Tibial nerve (tissue), 4 donors: ENCODE measurements around the gene MCHR1. TPM values are rescaled to one million over a fixed set of nuclear protein-coding genes. Genes with fewer than 3 reads are reported as not detected.

Source experiments
- DNase-seq, 2 donors: peaks; one replicate each; pipeline ENCODE4 v3.0.0-alpha.2; 2019; ENCODE audit warnings: low spot score in 2 of 2
- H3K27ac ChIP-seq, 4 donors: fragments of 200-600 bp; sonication (generic) in 3 of 4; one replicate each; pipeline ENCODE4 v1.5.1; 2017 to 2019; ENCODE audit warnings: mild to moderate bottlenecking in 1 of 4
- H3K27me3 ChIP-seq, 2 donors: fragments of 200-600 bp; sonication (generic) in 1 of 2; one replicate each; pipeline versions ENCODE4 v1.5.1 to v1.6.0; 2017 to 2019
- H3K36me3 ChIP-seq, 3 donors: fragments of 200-600 bp; sonication (generic); one replicate each; pipeline ENCODE4 v1.5.1; 2018 to 2019
- H3K4me1 ChIP-seq, 4 donors: fragments of 200-600 bp; sonication (generic) in 3 of 4; one replicate each; pipeline ENCODE4 v1.5.1; 2017 to 2019
- H3K4me3 ChIP-seq, 4 donors: fragments of 200-600 bp; sonication (generic) in 3 of 4; one replicate each; pipeline ENCODE4 v1.5.1; 2017 to 2019; ENCODE audit warnings: mild to moderate bottlenecking in 1 of 4, moderate library complexity in 1 of 4
- H3K9me3 ChIP-seq, 4 donors: fragments of 200-600 bp; sonication (generic) in 3 of 4; one replicate each; pipeline ENCODE4 v1.5.1; 2017 to 2019
- CTCF ChIP-seq, 5 experiments: fragments of 200-600 bp in 3 of 5; fragments of 450-650 bp in 2 of 5; sonication (generic) in 3 of 5; IDR thresholded peaks; one replicate each; pipeline ENCODE4 v1.5.1; 2016 to 2019; ENCODE audit warnings: antibody characterized with exemption in 5 of 5, mild to moderate bottlenecking in 3 of 5, moderate library complexity in 2 of 5
- EP300 ChIP-seq, 2 donors: sonication (generic); formaldehyde crosslinking; IDR thresholded peaks; one replicate each; pipeline ENCODE4 v1.6.1; 2017; ENCODE audit warnings: antibody characterized with exemption in 2 of 2, mild to moderate bottlenecking in 1 of 2
- POLR2A ChIP-seq, 2 donors: fragments of 450-650 bp; IDR thresholded peaks; one replicate each; pipeline ENCODE4 v1.6.1; 2017; ENCODE audit warnings: antibody characterized with exemption in 2 of 2, mild to moderate bottlenecking in 2 of 2, moderate library complexity in 2 of 2
- WGBS, 2 donors: methylation state at CpG; one replicate each; pipeline ENCODE4 v1.1.5; 2018; 5-methylcytosine and 5-hydroxymethylcytosine counted together
- total RNA-seq, 4 donors: library from RNA; depleted of rRNA; stranded (reverse); fragments of >200 nt; gene quantifications; one replicate each; pipeline ENCODE4 v1.1.0, GENCODE V29; 2016

The MCHR1 gene
- total RNA-seq, result 1 to 10 TPM in 1 of 4 donors, under 1 TPM in 1, not detected in 2; 0.39 to 1.0 TPM

- H3K4me1 ChIP-seq, result peaks cover 0 to 31% (median 12%) of the 10 kb centered on the region in 4 donors
- H3K27me3 ChIP-seq, result peaks cover 0 to 19% of the 10 kb centered on the region in 2 donors
- H3K4me3 ChIP-seq, result peak within 1 kb of the TSS in 2 of 4 donors; percentile 29 to 39
- no peak for TF ChIP-seq CTCF (IDR thresholded peaks at IDR 0.05)
- no peak for TF ChIP-seq POLR2A (IDR thresholded peaks at IDR 0.05)
- TF ChIP-seq EP300 (IDR thresholded peaks at IDR 0.05), result no peak
- DNase-seq, result no peak
- no peaks in the 10 kb centered on the region for H3K9me3 ChIP-seq
- no peak within 1 kb of the TSS for H3K27ac ChIP-seq
- no peaks in the 10 kb centered on the region for H3K36me3 ChIP-seq
- 13 to 15% methylated on average over 17 to 19 of the region's 21 CpGs for WGBS, 2 donors
Observed at GRCh38 chr22:40679249-40679963, at the start of gene MCHR1. Gene MCHR1, plus strand, starts transcription at chr22:40679484. Its CDS starts 169 bp downstream, at chr22:40679653.

GRCh38 chr22:40631925-40632324 lies 47.4 kb upstream of the MCHR1 start:
- Histone ChIP-seq H3K36me3 (no peaks in the 10 kb centered on the region), H3K4me1 (peaks cover 0 to 56% (median 9%) of the 10 kb centered on the region in 4 donors), H3K27me3 (no peaks in the 10 kb centered on the region), H3K9me3 (no peaks in the 10 kb centered on the region), H3K4me3 (no peak overlapping the region), H3K27ac (no peak overlapping the region)
- WGBS, 2 donors, result 70 to 80% methylated on average over 2 of the region's 2 CpGs
- TF ChIP-seq CTCF (IDR thresholded peaks at IDR 0.05), result no peak
- no peak for TF ChIP-seq EP300 (IDR thresholded peaks at IDR 0.05)
- TF ChIP-seq POLR2A (IDR thresholded peaks at IDR 0.05), result no peak
- DNase-seq, result no peak

- no peaks in the 10 kb centered on the region for H3K9me3 ChIP-seq
- H3K4me1 ChIP-seq, result peaks cover 0 to 51% (median 12%) of the 10 kb centered on the region in 4 donors
- no peak for DNase-seq
- no peak overlapping the region for H3K27ac ChIP-seq
- no peaks in the 10 kb centered on the region for H3K27me3 ChIP-seq
- TF ChIP-seq CTCF (IDR thresholded peaks at IDR 0.05) (no peak), EP300 (IDR thresholded peaks at IDR 0.05) (no peak), POLR2A (IDR thresholded peaks at IDR 0.05) (no peak)
- no peak overlapping the region for H3K4me3 ChIP-seq
- H3K36me3 ChIP-seq, result no peaks in the 10 kb centered on the region
- 95 to 97% methylated on average over 3 of the region's 3 CpGs for WGBS, 2 donors
Observed at GRCh38 chr22:40633036-40633435, 46.2 kb upstream of the MCHR1 start.

- no peak for DNase-seq
- H3K27ac ChIP-seq, result peak overlapping the region in 3 of 4 donors; percentile 88 to 94 (median 93)
- WGBS, 2 donors, result 70 to 74% methylated on average over 11 of the region's 11 CpGs
Observed at GRCh38 chr22:40634119-40634903, 45.0 kb upstream of the MCHR1 start.

More at GRCh38 chr22:40634119-40634903, 45.0 kb upstream of the MCHR1 start:
- Histone ChIP-seq H3K36me3 (no peaks in the 10 kb centered on the region), H3K4me1 (peaks cover 0 to 43% (median 10%) of the 10 kb centered on the region in 4 donors), H3K27me3 (no peaks in the 10 kb centered on the region), H3K4me3 (peak overlapping the region in 1 of 4 donors; percentile 92), H3K9me3 (no peaks in the 10 kb centered on the region)
- no peak for TF ChIP-seq CTCF (IDR thresholded peaks at IDR 0.05)
- no peak for TF ChIP-seq EP300 (IDR thresholded peaks at IDR 0.05)
- TF ChIP-seq POLR2A (IDR thresholded peaks at IDR 0.05), result no peak
